Transverse colon (tissue), 3 donors: ENCODE data around the gene NEK5.

Experiments used
- EP300 ChIP-seq: sonication (generic); formaldehyde crosslinking; IDR thresholded peaks from one replicate; pipeline ENCODE4 v1.6.1; 2017; ENCODE audit warnings: antibody characterized with exemption, low read depth
- POLR2A ChIP-seq: fragments of 450-650 bp; IDR thresholded peaks from one replicate; pipeline ENCODE4 v1.6.1; 2016; ENCODE audit warnings: antibody characterized with exemption, mild to moderate bottlenecking, moderate library complexity
- TF ChIP-seq, protein P1 (sequence below), 5 experiments: fragments of 200-600 bp in 3 of 5; fragments of 450-650 bp in 2 of 5; sonication (generic) in 3 of 5; IDR thresholded peaks; 1 replicate in 2 of 5; 2 replicates in 3 of 5; pipeline ENCODE4 v1.5.1; 2016 to 2017; ENCODE audit warnings: antibody characterized with exemption in 5 of 5, inconsistent platforms in 3 of 5, mild to moderate bottlenecking in 2 of 5, moderate library complexity in 1 of 5

DNA sequence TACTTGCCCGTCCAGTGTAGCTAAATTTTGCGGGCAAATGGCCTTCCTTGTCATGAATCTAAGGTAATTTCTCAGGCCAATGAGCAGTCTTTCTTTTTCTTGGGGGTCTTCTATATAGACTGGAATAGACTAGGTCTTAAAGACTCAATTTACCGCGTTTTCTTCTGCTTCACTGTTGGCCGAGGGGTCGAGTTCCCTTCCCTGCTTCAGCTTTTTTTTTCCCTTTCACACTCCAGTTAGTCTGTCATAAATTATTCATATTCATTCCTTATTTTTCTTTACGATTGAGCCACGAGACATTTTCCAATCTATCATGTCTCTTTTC lies 116.4 kb downstream of the NEK5 start:
- TF ChIP-seq, protein P1, sequence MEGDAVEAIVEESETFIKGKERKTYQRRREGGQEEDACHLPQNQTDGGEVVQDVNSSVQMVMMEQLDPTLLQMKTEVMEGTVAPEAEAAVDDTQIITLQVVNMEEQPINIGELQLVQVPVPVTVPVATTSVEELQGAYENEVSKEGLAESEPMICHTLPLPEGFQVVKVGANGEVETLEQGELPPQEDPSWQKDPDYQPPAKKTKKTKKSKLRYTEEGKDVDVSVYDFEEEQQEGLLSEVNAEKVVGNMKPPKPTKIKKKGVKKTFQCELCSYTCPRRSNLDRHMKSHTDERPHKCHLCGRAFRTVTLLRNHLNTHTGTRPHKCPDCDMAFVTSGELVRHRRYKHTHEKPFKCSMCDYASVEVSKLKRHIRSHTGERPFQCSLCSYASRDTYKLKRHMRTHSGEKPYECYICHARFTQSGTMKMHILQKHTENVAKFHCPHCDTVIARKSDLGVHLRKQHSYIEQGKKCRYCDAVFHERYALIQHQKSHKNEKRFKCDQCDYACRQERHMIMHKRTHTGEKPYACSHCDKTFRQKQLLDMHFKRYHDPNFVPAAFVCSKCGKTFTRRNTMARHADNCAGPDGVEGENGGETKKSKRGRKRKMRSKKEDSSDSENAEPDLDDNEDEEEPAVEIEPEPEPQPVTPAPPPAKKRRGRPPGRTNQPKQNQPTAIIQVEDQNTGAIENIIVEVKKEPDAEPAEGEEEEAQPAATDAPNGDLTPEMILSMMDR (IDR thresholded peaks at IDR 0.05) = no peak
- TF ChIP-seq EP300 (no peak), POLR2A (no peak)
